ENCODE data around the gene MIOS. TPM values are rescaled to one million over a fixed set of nuclear protein-coding genes. Genes with fewer than 3 reads are reported as not detected.

The MIOS gene
- total and polyA plus RNA-seq, 2 of the 8 experiments (the other 6 are each of a cell fraction or from before 2014, with no cell fraction given), result 15.5 to 50.7 TPM

DNA sequence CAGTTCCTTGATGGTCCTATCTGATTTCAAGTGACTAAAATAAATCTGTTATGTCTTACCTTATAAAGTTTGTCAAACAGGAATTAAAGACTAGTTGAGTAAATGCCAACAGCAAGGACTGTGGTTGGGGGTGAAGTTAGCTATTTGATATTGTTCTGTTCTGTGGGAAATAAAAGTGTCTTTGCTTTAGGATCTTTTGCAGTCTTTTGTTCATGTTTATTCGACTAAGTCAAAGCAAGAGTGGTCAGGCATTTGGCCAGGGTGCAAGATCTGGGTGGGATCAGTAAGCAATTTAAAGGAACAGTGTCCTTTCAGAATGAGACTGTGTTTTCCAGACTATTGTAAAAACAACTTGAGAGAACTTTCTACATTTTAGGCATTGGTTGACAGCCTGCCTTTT, 31.0 kb upstream of the MIOS start, which contains the start of gene COL28A1 (continued):
- TF ChIP-seq SAP30 (IDR thresholded peaks at IDR 0.05; ENCODE audit: insufficient read depth, insufficient replicate concordance, low read length), result no peak
- TF ChIP-seq CHD2 (IDR thresholded peaks at IDR 0.05; ENCODE audit: low read length), result no peak
- TF ChIP-seq SRF (IDR thresholded peaks at IDR 0.05; ENCODE audit: low read depth, low read length), result no peak

Measured in H1 (cell line).